HG03095 (cell line): ENCODE data around the gene DNAH2.

ENCODE experiments used
- ATAC-seq: cut with Tn5 transposase; IDR thresholded peaks from one replicate; pipeline ENCODE4 v1.9.1; 2021; ENCODE audit warnings: moderate library complexity; ENCODE audit not compliant: unreplicated experiment

The DNAH2 gene

GRCh38 chr17:7817643-7817964, 100.1 kb downstream of the DNAH2 start:
- no peak for ATAC-seq

GRCh38 chr17:7818026-7818425, 100.5 kb downstream of the DNAH2 start:
- ATAC-seq: no peak

- ATAC-seq: no peak
Observed at GRCh38 chr17:7818746-7819645, 101.5 kb downstream of the DNAH2 start.

- ATAC-seq: no peak
Observed at GRCh38 chr17:7820231-7820630, 102.7 kb downstream of the DNAH2 start.

GRCh38 chr17:7822126-7822525, 104.6 kb downstream of the DNAH2 start:
- ATAC-seq: no peak

- ATAC-seq: no peak
Observed at GRCh38 chr17:7823581-7824001, 106.0 kb downstream of the DNAH2 start.

GRCh38 chr17:7824021-7824924, 106.7 kb downstream of the DNAH2 start:
- ATAC-seq: no peak

- no peak for ATAC-seq
Observed at GRCh38 chr17:7825206-7825990, 107.9 kb downstream of the DNAH2 start.

- no peak for ATAC-seq
Observed at GRCh38 chr17:7830616-7831015, 113.1 kb downstream of the DNAH2 start.

GRCh38 chr17:7831233-7831632, 113.7 kb downstream of the DNAH2 start:
- ATAC-seq: no peak

GRCh38 chr17:7832431-7832830, 114.9 kb downstream of the DNAH2 start:
- ATAC-seq: no peak

GRCh38 chr17:7833011-7833794, 115.7 kb downstream of the DNAH2 start:
- ATAC-seq: no peak

GRCh38 chr17:7833795-7834541, 116.4 kb downstream of the DNAH2 start, which contains the start of gene KDM6B:
TSS of gene KDM6B (plus strand) at chr17:7834217. CDS start at chr17:7845555, 11,338 bp downstream.
- ATAC-seq: peak; percentile 36

- ATAC-seq: no peak
Observed at GRCh38 chr17:7834542-7834956, 117.0 kb downstream of the DNAH2 start.

GRCh38 chr17:7834957-7835813, 117.6 kb downstream of the DNAH2 start:
- ATAC-seq: peak; percentile 37

GRCh38 chr17:7835814-7836595, 118.5 kb downstream of the DNAH2 start:
- ATAC-seq: peak; percentile 20

GRCh38 chr17:7836596-7837407, 119.3 kb downstream of the DNAH2 start:
- no peak for ATAC-seq
